Measurements from ENCODE around the gene ATM.
A peak's percentile ranks its signal among the peaks of the same experiment; 100 is the strongest.
"Not testable (repeated sequence)": the region's sequence is repeated elsewhere in the genome, so short reads cannot be mapped to it uniquely, and the experiment has no call there.

Gene ATM

DNA sequence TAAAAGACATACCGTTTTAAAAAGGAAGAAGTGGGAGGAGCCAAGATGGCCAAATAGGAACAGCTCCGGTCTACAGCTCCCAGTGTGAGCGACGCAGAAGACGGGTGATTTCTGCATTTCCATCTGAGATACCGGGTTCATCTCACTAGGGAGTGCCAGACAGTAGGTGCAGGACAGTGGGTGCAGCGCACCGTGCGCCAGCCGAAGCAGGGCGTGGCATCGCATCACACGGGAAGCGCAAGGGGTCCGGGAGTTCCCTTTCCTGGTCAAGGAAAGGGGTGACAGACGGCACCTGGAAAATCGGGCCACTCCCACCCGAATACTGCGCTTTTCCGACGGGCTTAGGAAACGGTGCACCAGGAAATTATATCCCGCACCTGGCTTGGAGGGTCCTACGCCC lies 150.6 kb downstream of the ATM start:
- not testable (repeated sequence) for DNase-seq (ENCODE audit: low read depth)

DNA sequence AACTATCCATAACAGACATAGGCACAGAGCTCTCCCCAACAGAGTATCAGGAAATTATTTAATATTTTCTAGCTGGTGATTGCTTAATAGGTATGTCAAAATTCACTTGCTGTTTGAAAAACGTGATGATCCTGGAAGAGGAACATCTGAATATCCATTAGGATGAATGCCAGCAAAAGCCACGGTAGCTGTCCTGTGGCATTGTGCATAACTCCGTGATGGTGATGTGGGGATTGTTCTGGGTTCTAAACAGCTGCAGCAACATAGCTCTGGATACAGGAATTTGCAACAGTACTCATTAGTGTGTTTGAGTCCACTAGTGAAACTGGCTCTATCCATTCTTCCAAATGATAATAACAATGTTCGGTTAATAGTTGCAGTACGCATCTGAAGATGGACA lies 165.7 kb downstream of the ATM start:
- no peak for DNase-seq (ENCODE audit: low read depth)

DNA sequence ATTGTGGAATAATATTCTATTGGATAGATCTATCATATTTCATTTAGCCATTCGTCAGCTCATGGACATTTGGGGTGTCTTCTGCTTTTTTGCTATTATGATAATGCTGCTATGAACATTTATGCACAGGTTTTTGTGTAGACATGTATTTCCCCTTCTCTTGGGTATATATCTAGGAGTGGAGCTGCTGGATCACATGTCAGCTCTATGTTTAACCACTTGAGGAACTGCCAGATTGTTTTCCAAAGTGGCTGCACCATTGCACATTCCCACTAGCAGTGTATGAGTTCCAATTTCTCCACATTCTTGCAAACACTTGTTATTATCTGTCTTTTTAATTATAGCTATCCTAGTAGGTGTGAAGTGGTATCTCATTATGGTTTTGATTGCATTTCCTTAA lies 169.5 kb downstream of the ATM start:
- DNase-seq (ENCODE audit: low read depth): no peak

DNA sequence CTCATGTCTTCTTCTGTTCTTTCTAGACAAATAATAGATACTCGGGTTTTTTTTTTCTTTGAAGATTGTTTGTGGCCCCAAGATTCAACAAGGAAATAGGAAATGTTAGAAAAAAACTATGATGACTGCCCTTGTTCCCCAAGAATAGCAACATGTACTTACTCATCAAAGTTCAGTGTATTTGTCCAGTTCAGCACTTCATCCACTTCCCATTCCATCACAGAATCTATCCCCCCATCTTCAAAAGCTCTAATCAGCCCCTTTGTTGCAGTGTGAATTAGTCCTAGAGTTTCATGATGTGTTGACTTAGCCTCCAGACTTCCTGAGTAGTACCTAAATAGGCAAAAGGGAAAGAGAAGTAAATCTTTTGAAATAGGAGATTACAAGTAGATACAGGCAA lies 170.2 kb downstream of the ATM start:
- DNase-seq (ENCODE audit: low read depth): no peak

DNA sequence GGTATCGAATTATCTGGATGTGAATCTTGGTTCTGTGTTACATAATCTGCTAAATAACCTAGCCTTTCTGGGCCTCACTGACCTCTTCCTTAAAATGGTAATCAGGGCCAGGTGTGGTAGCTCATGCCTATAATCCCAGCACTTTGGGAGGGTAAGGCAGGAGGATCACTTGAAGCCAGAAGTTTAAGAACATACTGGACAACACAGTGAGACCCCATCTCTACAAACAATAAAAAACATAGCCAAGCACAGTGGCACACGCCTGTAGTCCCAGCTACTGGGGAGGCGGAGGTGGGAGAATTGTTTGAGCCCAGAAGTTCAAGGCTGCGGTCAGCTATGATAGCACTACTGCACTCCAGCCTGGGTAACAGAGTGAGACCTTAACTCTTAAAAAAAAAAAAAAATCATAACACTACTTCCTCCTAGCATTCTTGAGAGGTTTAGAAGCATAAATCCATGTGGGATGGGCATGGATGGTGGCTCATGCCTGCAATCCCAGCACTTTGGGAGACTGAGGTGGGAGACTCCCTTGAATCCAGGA lies 171.9 kb downstream of the ATM start:
- no peak for DNase-seq (ENCODE audit: low read depth)

DNA sequence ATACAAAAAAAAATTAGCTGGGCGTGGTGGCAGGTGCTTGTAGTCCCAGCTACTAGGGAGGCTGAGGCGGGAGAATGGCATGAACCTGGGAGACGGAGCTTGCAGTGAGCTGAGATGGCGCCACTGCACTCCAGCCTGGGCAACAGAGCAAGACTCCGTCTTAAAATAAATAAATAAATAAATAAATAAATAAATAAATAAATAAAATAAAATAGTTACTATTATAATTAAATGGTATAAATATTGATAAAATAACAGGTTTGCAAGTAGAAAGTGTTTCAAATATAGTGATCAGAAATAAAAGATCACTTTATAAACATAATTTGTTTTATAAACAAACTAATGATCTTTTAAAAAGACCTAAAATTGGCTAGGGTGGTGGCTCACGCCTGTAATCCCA lies 173.8 kb downstream of the ATM start:
- DNase-seq (ENCODE audit: low read depth): not testable (repeated sequence)

DNA sequence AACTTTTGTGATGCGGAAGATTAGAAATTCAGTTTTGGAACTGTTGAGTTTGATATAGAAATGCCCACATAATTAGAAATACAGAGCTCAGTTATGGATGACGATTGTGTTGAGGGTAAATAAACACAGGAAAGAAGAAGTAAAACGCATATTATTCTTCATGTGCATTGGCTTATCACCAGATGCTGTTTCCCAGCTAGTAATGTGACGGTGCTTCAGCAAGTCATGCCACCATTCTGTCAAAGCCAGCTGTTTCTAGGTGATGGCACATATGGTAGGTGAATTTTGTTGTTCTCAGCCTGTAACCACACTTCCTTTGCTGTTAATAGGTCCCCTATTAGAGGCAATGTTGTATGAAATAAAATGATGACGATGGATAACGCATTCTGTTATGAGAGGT lies 175.6 kb downstream of the ATM start:
- no peak for DNase-seq (ENCODE audit: low read depth)

DNA sequence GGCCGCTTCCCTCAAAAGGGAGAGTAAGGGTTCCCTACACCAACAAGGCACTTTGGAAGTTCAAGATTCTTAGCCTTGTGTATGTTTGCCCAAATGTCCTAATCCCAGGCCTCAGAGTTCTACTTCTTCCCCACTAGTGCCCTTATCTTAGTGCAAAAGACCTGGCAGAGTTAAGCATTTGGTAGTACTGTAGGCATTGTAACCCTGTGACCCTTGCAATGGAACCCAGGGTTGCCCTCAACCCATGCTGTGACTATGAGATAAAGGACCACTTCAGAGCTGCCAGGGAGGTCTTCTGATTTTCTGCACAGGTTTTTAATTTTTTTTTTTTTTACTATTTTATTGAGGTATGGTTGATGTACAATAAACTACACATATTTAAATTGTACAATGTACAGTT lies 179.4 kb downstream of the ATM start:
- DNase-seq (ENCODE audit: low read depth): no peak

DNA sequence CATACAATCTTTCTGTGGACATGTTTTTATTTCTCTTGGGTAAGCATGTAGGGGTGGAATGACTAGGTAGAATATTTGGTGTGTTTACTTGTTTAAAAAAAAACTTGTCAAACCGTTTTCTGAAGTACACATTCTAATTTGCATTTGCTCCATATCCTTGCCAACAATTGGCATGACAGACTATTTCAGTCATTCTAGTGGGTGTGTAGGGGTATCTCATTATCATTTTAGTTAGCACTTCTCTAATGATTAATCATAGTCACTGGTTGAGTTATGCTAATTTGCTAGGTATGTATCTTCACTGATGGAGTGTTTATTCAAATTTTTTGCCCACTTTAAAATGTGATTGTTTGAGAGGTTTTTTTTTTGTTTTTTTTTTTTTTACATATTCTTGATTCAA lies 180.2 kb downstream of the ATM start:
- DNase-seq (ENCODE audit: low read depth): no peak

DNA sequence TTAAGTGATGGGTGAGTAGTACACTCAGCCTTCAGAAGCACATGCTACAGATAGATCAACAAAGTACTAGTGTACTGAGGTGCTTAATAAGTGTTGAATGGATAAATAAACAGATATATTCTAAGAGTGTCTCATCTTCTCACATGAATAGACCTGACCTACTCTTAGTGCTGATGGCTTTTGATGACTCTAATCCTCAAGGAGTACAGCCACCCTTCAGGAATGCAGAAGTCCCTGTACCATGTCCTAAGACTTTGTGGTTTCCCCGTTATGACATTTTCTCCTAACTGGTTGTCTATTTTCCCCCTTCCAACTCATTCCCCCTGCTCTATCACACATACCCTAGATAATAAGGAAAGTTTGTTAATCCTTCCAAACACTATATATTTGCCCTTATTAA lies 182.8 kb downstream of the ATM start:
- no peak for DNase-seq (ENCODE audit: low read depth)

DNA sequence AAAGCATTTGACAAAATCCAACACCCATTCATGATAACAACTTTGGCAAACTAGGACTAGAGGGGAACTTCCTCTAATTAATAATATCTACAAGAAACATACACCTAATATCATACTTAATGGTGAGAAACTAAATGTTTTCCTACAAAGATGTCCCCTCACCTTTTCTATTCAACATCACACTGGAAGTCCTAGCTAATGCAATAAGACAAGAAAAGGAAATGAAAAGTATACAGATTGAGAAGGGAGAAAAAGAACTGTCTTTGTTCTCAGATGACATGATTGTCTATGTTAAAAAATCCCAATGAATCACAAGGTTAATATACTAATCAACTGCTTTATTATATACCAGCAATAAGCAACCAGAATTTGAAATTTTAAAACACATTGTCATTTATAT lies 192.1 kb downstream of the ATM start:
- DNase-seq (ENCODE audit: low read depth): no peak

DNA sequence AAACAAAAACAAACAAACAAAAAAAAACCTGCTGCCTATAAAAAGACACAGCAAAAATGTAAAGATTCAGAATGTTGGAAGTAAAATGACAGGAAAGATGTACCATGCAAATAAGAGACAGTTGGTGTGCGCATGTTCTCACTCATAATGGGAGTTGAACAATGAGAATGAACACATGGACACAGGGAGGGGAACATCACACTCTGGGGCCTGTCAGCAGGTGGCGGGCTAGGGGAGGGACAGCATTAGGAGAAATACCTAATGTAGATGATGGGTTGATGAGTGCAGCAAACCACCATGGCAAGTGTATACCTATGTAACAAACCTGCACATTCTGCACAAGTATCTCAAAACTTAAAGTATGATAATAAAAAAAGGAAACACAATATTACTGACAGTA lies 194.7 kb downstream of the ATM start:
- peak; percentile 16 for DNase-seq (ENCODE audit: low read depth)
